C4-2B (cell line): ENCODE results near the gene MRPL47.

Experiments
- ZFX ChIP-seq: fragments of 450-650 bp; IDR thresholded peaks from 2 replicates; pipeline ENCODE4 v1.6.1; 2017
- TF ChIP-seq, protein P1 (sequence below): fragments of 450-650 bp; conservative IDR thresholded peaks from 2 replicates; pipeline ENCODE4 v1.5.1; 2017; ENCODE audit warnings: mild to moderate bottlenecking

DNA sequence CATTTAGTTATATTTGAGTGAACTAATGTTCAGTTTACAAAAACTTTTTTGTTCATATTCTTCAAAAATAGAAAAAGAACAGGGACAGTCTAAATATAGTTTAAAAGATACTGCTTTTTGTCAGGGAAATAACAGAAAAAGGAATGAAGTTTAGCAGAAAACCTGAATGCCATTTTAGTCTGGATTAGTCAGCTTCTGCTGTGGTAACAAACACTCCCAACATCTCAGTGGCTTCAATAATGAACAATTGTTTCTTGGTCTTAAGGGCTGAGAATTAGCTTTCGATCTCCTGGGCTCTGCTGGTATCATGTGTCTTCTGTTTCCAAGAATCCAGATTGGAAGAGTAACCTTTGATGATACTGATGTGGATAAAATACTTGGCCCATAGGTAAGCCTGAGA is 36.0 kb upstream of the MRPL47 start:
- TF ChIP-seq, protein P1, sequence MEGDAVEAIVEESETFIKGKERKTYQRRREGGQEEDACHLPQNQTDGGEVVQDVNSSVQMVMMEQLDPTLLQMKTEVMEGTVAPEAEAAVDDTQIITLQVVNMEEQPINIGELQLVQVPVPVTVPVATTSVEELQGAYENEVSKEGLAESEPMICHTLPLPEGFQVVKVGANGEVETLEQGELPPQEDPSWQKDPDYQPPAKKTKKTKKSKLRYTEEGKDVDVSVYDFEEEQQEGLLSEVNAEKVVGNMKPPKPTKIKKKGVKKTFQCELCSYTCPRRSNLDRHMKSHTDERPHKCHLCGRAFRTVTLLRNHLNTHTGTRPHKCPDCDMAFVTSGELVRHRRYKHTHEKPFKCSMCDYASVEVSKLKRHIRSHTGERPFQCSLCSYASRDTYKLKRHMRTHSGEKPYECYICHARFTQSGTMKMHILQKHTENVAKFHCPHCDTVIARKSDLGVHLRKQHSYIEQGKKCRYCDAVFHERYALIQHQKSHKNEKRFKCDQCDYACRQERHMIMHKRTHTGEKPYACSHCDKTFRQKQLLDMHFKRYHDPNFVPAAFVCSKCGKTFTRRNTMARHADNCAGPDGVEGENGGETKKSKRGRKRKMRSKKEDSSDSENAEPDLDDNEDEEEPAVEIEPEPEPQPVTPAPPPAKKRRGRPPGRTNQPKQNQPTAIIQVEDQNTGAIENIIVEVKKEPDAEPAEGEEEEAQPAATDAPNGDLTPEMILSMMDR: no peak
- no peak for TF ChIP-seq ZFX
